Gastroesophageal sphincter (tissue), 3 donors: ENCODE measurements around the gene OR2W1.

Experiments
- CTCF ChIP-seq, 4 experiments: fragments of 200-600 bp in 2 of 4; fragments of 450-650 bp in 2 of 4; sonication (generic) in 1 of 4; IDR thresholded peaks; one replicate each; pipeline ENCODE4 v1.5.1; 2017 to 2019; ENCODE audit warnings: antibody characterized with exemption in 4 of 4, mild to moderate bottlenecking in 2 of 4, moderate library complexity in 2 of 4
- POLR2A ChIP-seq, 2 donors: fragments of 450-650 bp; IDR thresholded peaks; one replicate each; pipeline ENCODE4 v1.6.1; 2017; ENCODE audit warnings: antibody characterized with exemption in 2 of 2, mild to moderate bottlenecking in 2 of 2, moderate library complexity in 1 of 2

- TF ChIP-seq CTCF (IDR thresholded peaks at IDR 0.05), result no peak
- TF ChIP-seq POLR2A (IDR thresholded peaks at IDR 0.05), result no peak
These were observed 16.2 kb downstream of the OR2W1 start for GRCh38 chr6:29028821-29029220.
